HepG2 (cell line): ENCODE data around the gene B3GNT8. TPM values are rescaled to one million over a fixed set of nuclear protein-coding genes. Genes with fewer than 3 reads are reported as not detected.

Source experiments
- HMG20B ChIP-seq: conservative IDR thresholded peaks from 2 replicates; pipeline ENCODE4 v1.6.1; 2016; ENCODE audit warnings: missing genetic modification reagents, missing compliant biosample characterization
- HNF1A ChIP-seq, 2 experiments: sonication (generic) in 1 of 2; formaldehyde crosslinking in 1 of 2; IDR thresholded peaks; 2 replicates each; pipeline versions ENCODE4 v1.4.0 to v1.6.1; 2016 to 2020; ENCODE audit warnings: borderline replicate concordance in 1 of 2, low read depth in 1 of 2, mild to moderate bottlenecking in 1 of 2, missing genetic modification reagents in 1 of 2
- MLLT10 ChIP-seq: sonication (generic); formaldehyde crosslinking; IDR thresholded peaks from 2 replicates; pipeline ENCODE4 v1.4.0; 2020; ENCODE audit warnings: missing genetic modification reagents
- MXD1 ChIP-seq: sonication (generic); formaldehyde crosslinking; IDR thresholded peaks from 2 replicates; pipeline ENCODE4 v1.4.0; 2020; ENCODE audit warnings: mild to moderate bottlenecking, missing genetic modification reagents
- RBFOX2 ChIP-seq: fragments of 200-400 bp; formaldehyde crosslinking; IDR thresholded peaks from 2 replicates; pipeline ENCODE4 v1.6.1; 2017; ENCODE audit warnings: low read depth, mild to moderate bottlenecking, low read length
- THAP8 ChIP-seq: sonication (generic); formaldehyde crosslinking; IDR thresholded peaks from 2 replicates; pipeline ENCODE4 v1.5.1; 2020; ENCODE audit warnings: missing genetic modification reagents, mild to moderate bottlenecking, borderline replicate concordance
- WIZ ChIP-seq: sonication (generic); formaldehyde crosslinking; IDR thresholded peaks from 2 replicates; pipeline ENCODE4 v1.5.1; 2020; ENCODE audit warnings: mild to moderate bottlenecking, missing genetic modification reagents
- ZNF263 ChIP-seq: sonication (generic); formaldehyde crosslinking; IDR thresholded peaks from 2 replicates; pipeline ENCODE4 v1.4.0; 2020; ENCODE audit warnings: missing genetic modification reagents
- ZNF317 ChIP-seq: sonication (generic); formaldehyde crosslinking; IDR thresholded peaks from 2 replicates; pipeline ENCODE4 v1.5.0; 2020; ENCODE audit warnings: mild to moderate bottlenecking, missing genetic modification reagents
- ZNF329 ChIP-seq: sonication (generic); formaldehyde crosslinking; IDR thresholded peaks from 2 replicates; pipeline ENCODE4 v1.9.0; 2021; ENCODE audit warnings: low read depth, mild to moderate bottlenecking, missing genetic modification reagents
- ZNF652 ChIP-seq: IDR thresholded peaks from 2 replicates; pipeline ENCODE4 v1.6.1; 2016; ENCODE audit warnings: low read depth, borderline replicate concordance
- ZNF747 ChIP-seq: sonication (generic); formaldehyde crosslinking; IDR thresholded peaks from 2 replicates; pipeline ENCODE4 v1.8.1; 2023; ENCODE audit warnings: missing genetic modification reagents, mild to moderate bottlenecking, borderline replicate concordance
- ZNF800 ChIP-seq: sonication (generic); formaldehyde crosslinking; IDR thresholded peaks from 2 replicates; pipeline ENCODE4 v1.4.0; 2020; ENCODE audit warnings: missing genetic modification reagents
- polyA plus RNA-seq, 8 experiments: library from polyadenylated mRNA; depleted of rRNA in 3 of 8; stranded (reverse) in 7 of 8; unstranded in 1 of 8; fragments of >200 nt; fragmentation: Illumina TruSeq in 4 of 8; extraction: Trizol in 4 of 8; gene quantifications; 2 replicates each; pipeline versions ENCODE4 v1.2.1 to v1.2.3, GENCODE V29; 2011 to 2016; ENCODE audit warnings: low read depth in 4 of 8, missing spikeins in 1 of 8, mixed read lengths in 1 of 8; ENCODE audit not compliant: insufficient read depth in 1 of 8
- total RNA-seq, 5 experiments: library from RNA; depleted of rRNA; stranded (reverse); fragments of >200 nt; fragmentation: Illumina TruSeq; extraction: Trizol; gene quantifications; 2 replicates each; pipeline ENCODE4 v1.2.3, GENCODE V29; 2016; ENCODE audit warnings: low read depth in 1 of 5
- TF ChIP-seq, protein P1 (sequence below): sonication (generic); formaldehyde crosslinking; IDR thresholded peaks from 2 replicates; pipeline ENCODE4 v1.5.1; 2020; ENCODE audit warnings: missing genetic modification reagents, mild to moderate bottlenecking, borderline replicate concordance
- TF ChIP-seq, protein P2 (sequence below): sonication (generic); formaldehyde crosslinking; IDR thresholded peaks from 2 replicates; pipeline ENCODE4 v1.8.0; 2022; ENCODE audit warnings: missing genetic modification reagents, mild to moderate bottlenecking, moderate library complexity, borderline replicate concordance

The B3GNT8 gene
- total and polyA plus RNA-seq, 2 of the 13 experiments (the other 11 are each of a cell fraction or from before 2014, with no cell fraction given) = 0.26 to 1.9 TPM

GRCh38 chr19:41376241-41376997, 50.8 kb downstream of the B3GNT8 start, which contains the start of gene TMEM91 (continued):
- TF ChIP-seq, protein P1, sequence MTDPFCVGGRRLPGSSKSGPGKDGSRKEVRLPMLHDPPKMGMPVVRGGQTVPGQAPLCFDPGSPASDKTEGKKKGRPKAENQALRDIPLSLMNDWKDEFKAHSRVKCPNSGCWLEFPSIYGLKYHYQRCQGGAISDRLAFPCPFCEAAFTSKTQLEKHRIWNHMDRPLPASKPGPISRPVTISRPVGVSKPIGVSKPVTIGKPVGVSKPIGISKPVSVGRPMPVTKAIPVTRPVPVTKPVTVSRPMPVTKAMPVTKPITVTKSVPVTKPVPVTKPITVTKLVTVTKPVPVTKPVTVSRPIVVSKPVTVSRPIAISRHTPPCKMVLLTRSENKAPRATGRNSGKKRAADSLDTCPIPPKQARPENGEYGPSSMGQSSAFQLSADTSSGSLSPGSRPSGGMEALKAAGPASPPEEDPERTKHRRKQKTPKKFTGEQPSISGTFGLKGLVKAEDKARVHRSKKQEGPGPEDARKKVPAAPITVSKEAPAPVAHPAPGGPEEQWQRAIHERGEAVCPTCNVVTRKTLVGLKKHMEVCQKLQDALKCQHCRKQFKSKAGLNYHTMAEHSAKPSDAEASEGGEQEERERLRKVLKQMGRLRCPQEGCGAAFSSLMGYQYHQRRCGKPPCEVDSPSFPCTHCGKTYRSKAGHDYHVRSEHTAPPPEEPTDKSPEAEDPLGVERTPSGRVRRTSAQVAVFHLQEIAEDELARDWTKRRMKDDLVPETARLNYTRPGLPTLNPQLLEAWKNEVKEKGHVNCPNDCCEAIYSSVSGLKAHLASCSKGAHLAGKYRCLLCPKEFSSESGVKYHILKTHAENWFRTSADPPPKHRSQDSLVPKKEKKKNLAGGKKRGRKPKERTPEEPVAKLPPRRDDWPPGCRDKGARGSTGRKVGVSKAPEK (CRISPR knock-in tag) = peak; percentile 42; the same call in 1 of the 2 replicates
- TF ChIP-seq MLLT10 (CRISPR knock-in tag) (no peak), ZNF800 (CRISPR knock-in tag) (no peak), ZNF329 (CRISPR knock-in tag) (no peak), ZNF747 (CRISPR knock-in tag) (no peak), HMG20B (CRISPR knock-in tag) (no peak), MXD1 (CRISPR knock-in tag) (no peak), RBFOX2 (0 out of 2 replicates have a peak, but pooled peaks have one; percentile 30), WIZ (CRISPR knock-in tag) (no peak), ZNF263 (CRISPR knock-in tag) (no peak), ZNF317 (CRISPR knock-in tag) (no peak), ZNF652 (no peak), THAP8 (no peak), HNF1A (IDR thresholded peaks at IDR 0.05; ENCODE audit: low read depth) (no peak), HNF1A (CRISPR knock-in tag; IDR thresholded peaks at IDR 0.05; ENCODE audit: borderline replicate concordance) (no peak)
- TF ChIP-seq, protein P2, sequence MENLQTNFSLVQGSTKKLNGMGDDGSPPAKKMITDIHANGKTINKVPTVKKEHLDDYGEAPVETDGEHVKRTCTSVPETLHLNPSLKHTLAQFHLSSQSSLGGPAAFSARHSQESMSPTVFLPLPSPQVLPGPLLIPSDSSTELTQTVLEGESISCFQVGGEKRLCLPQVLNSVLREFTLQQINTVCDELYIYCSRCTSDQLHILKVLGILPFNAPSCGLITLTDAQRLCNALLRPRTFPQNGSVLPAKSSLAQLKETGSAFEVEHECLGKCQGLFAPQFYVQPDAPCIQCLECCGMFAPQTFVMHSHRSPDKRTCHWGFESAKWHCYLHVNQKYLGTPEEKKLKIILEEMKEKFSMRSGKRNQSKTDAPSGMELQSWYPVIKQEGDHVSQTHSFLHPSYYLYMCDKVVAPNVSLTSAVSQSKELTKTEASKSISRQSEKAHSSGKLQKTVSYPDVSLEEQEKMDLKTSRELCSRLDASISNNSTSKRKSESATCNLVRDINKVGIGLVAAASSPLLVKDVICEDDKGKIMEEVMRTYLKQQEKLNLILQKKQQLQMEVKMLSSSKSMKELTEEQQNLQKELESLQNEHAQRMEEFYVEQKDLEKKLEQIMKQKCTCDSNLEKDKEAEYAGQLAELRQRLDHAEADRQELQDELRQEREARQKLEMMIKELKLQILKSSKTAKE (CRISPR knock-in tag) = no peak
